ENCODE measurements around the gene ZNF124. TPM values are rescaled to one million over a fixed set of nuclear protein-coding genes. Genes with fewer than 3 reads are reported as not detected.

Gene ZNF124
- total and polyA plus RNA-seq, 2 of the 13 experiments (the other 11 are each of a cell fraction or from before 2014, with no cell fraction given): 9.7 to 134 TPM

DNA sequence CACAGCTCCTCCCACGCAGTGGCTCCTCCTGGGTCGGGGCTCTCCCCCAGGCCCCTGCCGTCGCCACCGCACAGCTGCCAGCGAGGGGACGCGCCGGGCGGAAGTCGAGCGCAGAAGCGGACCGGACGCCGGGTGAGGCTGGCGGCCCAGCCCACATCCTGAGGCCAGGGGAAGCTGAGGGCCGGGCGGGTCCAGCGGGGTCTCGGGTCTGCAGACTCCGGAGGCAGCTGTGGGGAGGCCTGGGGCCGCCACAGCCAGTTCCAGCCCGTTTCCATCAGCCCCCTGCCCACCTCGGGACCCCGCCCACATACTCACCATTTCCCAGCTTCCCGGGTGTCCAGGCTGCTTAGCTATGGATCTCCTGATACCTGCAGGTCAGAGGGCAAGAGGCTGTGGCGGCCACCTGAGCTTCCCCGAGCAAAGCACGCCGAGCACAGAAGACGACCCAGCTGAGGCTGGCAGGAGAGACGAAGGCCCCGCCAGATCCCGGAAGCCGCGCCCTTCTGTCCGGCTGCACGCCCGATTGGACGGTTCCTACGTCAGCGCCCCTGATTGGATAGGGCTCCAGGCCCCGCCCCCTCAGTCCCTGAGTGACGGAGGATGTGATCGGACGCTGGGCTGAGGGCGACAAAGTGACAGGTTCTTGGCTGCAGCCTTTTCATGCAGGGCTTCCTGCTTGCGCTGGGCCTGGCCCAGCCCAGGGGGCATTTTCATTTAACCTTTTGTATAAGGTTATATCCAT, 38.7 kb upstream of the ZNF124 start (continued):
- peak; percentile 35; the same call in 1 of the 2 replicates for TF ChIP-seq NR2F6 (IDR thresholded peaks at IDR 0.05)
- TF ChIP-seq NR2F6 (CRISPR knock-in tag; IDR thresholded peaks at IDR 0.05): peak; percentile 15; the same call in 1 of the 2 replicates
- no peak for TF ChIP-seq MIER3 (CRISPR knock-in tag; IDR thresholded peaks at IDR 0.05; ENCODE audit: borderline replicate concordance)
- TF ChIP-seq, protein P1, sequence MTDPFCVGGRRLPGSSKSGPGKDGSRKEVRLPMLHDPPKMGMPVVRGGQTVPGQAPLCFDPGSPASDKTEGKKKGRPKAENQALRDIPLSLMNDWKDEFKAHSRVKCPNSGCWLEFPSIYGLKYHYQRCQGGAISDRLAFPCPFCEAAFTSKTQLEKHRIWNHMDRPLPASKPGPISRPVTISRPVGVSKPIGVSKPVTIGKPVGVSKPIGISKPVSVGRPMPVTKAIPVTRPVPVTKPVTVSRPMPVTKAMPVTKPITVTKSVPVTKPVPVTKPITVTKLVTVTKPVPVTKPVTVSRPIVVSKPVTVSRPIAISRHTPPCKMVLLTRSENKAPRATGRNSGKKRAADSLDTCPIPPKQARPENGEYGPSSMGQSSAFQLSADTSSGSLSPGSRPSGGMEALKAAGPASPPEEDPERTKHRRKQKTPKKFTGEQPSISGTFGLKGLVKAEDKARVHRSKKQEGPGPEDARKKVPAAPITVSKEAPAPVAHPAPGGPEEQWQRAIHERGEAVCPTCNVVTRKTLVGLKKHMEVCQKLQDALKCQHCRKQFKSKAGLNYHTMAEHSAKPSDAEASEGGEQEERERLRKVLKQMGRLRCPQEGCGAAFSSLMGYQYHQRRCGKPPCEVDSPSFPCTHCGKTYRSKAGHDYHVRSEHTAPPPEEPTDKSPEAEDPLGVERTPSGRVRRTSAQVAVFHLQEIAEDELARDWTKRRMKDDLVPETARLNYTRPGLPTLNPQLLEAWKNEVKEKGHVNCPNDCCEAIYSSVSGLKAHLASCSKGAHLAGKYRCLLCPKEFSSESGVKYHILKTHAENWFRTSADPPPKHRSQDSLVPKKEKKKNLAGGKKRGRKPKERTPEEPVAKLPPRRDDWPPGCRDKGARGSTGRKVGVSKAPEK (CRISPR knock-in tag; IDR thresholded peaks at IDR 0.05; ENCODE audit: borderline replicate concordance): 0 out of 2 replicates have a peak, but pooled peaks have one; percentile 21
- TF ChIP-seq, protein P2, sequence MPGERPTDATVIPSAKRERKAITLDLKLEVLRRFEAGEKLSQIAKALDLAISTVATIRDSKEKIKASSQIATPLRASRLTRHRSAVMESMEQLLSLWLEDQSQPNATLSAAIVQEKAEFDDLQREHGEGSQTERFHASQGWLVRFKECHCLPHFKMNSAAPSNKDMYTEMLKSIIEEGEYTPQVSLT (CRISPR knock-in tag; IDR thresholded peaks at IDR 0.05; ENCODE audit: borderline replicate concordance, low read depth): no peak
- no peak for TF ChIP-seq JUNB (CRISPR knock-in tag; IDR thresholded peaks at IDR 0.05; ENCODE audit: borderline replicate concordance)
- TF ChIP-seq MXI1 (IDR thresholded peaks at IDR 0.05; ENCODE audit: borderline replicate concordance, low read depth, low read length): peak; percentile 93
- peak; percentile 74 for TF ChIP-seq HNRNPLL (IDR thresholded peaks at IDR 0.05; ENCODE audit: low read depth, low read length, poor library complexity, severe bottlenecking)
- TF ChIP-seq, protein P3, sequence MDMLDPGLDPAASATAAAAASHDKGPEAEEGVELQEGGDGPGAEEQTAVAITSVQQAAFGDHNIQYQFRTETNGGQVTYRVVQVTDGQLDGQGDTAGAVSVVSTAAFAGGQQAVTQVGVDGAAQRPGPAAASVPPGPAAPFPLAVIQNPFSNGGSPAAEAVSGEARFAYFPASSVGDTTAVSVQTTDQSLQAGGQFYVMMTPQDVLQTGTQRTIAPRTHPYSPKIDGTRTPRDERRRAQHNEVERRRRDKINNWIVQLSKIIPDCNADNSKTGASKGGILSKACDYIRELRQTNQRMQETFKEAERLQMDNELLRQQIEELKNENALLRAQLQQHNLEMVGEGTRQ (IDR thresholded peaks at IDR 0.05; ENCODE audit: low read depth, low read length): no peak
- TF ChIP-seq, protein P3 (CRISPR knock-in tag; IDR thresholded peaks at IDR 0.05; ENCODE audit: borderline replicate concordance): no peak
- peak; percentile 75; the same call in 1 of the 2 replicates for TF ChIP-seq GLI4 (CRISPR knock-in tag; IDR thresholded peaks at IDR 0.05; ENCODE audit: borderline replicate concordance)
- TF ChIP-seq, protein P4, sequence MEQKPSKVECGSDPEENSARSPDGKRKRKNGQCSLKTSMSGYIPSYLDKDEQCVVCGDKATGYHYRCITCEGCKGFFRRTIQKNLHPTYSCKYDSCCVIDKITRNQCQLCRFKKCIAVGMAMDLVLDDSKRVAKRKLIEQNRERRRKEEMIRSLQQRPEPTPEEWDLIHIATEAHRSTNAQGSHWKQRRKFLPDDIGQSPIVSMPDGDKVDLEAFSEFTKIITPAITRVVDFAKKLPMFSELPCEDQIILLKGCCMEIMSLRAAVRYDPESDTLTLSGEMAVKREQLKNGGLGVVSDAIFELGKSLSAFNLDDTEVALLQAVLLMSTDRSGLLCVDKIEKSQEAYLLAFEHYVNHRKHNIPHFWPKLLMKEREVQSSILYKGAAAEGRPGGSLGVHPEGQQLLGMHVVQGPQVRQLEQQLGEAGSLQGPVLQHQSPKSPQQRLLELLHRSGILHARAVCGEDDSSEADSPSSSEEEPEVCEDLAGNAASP (CRISPR knock-in tag; IDR thresholded peaks at IDR 0.05; ENCODE audit: borderline replicate concordance): 0 out of 2 replicates have a peak, but pooled peaks have one; percentile 11
- TF ChIP-seq, protein P5, sequence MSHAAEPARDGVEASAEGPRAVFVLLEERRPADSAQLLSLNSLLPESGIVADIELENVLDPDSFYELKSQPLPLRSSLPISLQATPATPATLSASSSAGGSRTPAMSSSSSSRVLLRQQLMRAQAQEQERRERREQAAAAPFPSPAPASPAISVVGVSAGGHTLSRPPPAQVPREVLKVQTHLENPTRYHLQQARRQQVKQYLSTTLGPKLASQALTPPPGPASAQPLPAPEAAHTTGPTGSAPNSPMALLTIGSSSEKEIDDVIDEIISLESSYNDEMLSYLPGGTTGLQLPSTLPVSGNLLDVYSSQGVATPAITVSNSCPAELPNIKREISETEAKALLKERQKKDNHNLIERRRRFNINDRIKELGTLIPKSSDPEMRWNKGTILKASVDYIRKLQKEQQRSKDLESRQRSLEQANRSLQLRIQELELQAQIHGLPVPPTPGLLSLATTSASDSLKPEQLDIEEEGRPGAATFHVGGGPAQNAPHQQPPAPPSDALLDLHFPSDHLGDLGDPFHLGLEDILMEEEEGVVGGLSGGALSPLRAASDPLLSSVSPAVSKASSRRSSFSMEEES (CRISPR knock-in tag; IDR thresholded peaks at IDR 0.05): peak; percentile 17; the same call in 1 of the 2 replicates
- no peak for TF ChIP-seq ZNF75D (CRISPR knock-in tag; IDR thresholded peaks at IDR 0.05; ENCODE audit: borderline replicate concordance)
- TF ChIP-seq ZNF552 (CRISPR knock-in tag; IDR thresholded peaks at IDR 0.05; ENCODE audit: borderline replicate concordance): no peak
- TF ChIP-seq ZSCAN22 (CRISPR knock-in tag; IDR thresholded peaks at IDR 0.05): no peak
- peak; percentile 84 for TF ChIP-seq ZNF883 (CRISPR knock-in tag; IDR thresholded peaks at IDR 0.05; ENCODE audit: not compliant biosample characterization)
- TF ChIP-seq ZNF780A (CRISPR knock-in tag; IDR thresholded peaks at IDR 0.05): 0 out of 2 replicates have a peak, but pooled peaks have one; percentile 69
- TF ChIP-seq MEIS2 (CRISPR knock-in tag; IDR thresholded peaks at IDR 0.05): peak; percentile 72; the same call in 1 of the 2 replicates
- TF ChIP-seq, protein P6, sequence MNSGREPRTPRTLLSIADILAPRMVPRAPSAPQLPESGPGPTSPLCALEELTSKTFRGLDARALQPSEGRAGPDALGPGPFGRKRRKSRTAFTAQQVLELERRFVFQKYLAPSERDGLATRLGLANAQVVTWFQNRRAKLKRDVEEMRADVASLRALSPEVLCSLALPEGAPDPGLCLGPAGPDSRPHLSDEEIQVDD (CRISPR knock-in tag; IDR thresholded peaks at IDR 0.05; ENCODE audit: borderline replicate concordance): no peak

Measured in HepG2 (cell line).